Non-pigmented ciliary epithelial cell (primary cell): Measurements from ENCODE around the gene ZNF277.
"Not testable (repeated sequence)": the region's sequence is repeated elsewhere in the genome, so short reads cannot be mapped to it uniquely, and the experiment has no call there.

Experiments used
- DNase-seq: peaks from one replicate; pipeline ENCODE4 v3.0.0-alpha.2; 2010; ENCODE audit warnings: low read depth

ZNF277 gene

DNA sequence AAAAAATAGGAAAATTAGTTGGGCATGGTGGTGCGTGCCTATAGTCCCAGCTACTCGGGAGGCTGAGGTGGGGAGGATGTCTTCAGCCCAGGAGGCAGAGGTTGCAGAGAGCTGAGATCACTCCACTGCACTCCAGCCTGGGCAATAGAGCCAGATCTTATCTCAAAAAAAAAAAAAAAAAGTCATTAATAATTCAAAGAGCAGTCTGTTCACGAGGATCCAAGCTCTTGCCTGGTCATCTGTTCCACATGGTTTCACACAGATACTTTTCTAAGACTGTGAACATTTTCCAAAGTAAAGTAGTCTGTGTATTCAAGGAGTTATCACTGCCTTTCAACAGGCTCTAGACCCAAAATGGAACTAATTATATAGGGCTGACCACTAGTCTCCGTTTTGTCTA is 86.9 kb downstream of the ZNF277 start:
- DNase-seq, result no peak

- DNase-seq, result peak; percentile 10
Measured at GRCh38 chr7:112296432-112296831, 89.9 kb downstream of the ZNF277 start.

GRCh38 chr7:112297681-112298080 is 91.2 kb downstream of the ZNF277 start:
- no peak for DNase-seq

- DNase-seq, result no peak
Measured at GRCh38 chr7:112298543-112299100, 92.1 kb downstream of the ZNF277 start.

- DNase-seq, result no peak
Measured at GRCh38 chr7:112300072-112300471, 93.6 kb downstream of the ZNF277 start.

DNA sequence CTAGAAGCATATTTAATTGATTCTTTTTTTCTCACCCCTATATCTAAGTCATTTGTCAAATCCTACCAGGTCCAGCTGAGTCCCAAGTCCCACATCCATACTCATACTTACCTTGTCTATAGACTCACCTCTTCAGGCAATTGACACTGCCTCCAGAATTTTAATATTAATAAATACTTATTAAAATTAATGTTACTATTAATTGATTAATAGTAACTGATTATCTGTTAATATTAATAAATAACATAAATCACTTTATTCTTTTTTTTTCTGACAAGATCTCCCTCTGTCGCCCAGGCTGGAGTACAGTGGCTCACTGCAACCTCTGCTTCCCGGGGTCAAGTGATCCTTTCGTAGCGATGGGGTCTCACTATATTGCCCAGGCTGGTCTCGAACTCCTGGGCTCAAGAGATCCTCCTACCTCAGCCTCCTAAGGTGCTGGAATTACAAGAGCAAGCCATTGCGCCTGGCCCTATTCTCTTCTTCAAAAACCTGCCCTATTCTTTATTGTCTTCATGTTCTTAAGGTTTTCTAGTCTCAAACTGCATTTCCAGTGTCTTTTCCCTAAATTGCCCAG is 94.4 kb downstream of the ZNF277 start:
- no peak for DNase-seq

- DNase-seq, result no peak
Measured at GRCh38 chr7:112302566-112302965, 96.1 kb downstream of the ZNF277 start.

DNA sequence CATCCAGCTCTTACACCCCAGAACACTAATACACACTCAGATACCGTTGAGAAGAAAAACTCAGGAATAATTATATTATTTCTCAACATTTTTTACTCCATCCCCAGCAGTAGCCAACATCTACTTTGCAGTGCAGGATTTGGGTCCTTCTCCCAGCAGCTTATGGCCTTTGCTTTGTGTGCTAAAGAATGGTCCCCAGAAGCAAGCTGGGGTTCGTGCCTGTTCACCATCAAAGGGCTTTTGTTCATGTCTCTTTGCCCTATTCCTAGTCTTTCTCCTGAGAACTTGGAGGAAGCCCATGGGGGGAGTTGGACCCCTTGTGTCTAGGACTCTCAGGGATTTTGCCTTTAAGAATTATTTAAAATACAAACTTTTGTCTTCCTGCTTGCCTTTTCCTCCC is 100.4 kb downstream of the ZNF277 start:
- no peak for DNase-seq

DNA sequence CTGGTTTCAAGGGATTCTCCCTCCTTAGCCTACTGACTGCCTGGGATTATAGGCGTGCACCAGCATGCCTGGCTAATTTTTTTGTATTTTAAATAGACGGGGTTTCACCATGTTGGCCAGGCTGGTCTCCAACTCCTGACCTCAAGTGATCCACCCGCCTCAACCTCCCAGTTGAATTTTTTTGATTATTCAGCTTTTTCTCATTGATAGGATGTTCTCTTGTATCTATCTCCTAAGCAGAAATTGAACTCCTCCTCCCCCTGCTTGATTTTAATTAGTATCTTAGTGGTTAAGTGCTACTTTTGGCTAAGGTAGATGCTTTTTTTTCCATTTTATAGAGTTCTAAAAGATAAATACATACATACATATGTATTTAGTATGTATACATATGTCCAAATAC is 101.0 kb downstream of the ZNF277 start:
- DNase-seq, result no peak

DNA sequence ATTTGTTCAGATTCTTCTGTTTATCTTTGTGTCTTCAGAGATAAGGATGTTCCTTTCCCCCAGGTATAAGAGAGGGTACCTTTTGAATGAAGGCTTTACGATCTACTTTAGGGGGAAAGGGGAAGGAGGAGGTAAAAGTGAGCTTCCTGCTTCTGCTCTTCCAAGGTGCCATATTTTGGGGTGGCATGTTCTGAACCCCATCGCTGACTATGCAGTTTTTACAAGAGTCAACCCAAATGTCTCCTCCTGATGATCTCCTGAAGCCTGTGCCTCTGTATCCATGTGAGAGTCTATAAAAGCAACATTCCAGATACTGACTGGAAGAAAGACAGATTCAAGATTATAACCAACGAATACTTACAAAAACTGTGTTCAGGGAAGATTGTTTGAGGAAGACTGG is 102.5 kb downstream of the ZNF277 start:
- no peak for DNase-seq

GRCh38 chr7:112316803-112317202 is 110.3 kb downstream of the ZNF277 start:
- not testable (repeated sequence) for DNase-seq

GRCh38 chr7:112322070-112322469 is 115.6 kb downstream of the ZNF277 start:
- no peak for DNase-seq

DNA sequence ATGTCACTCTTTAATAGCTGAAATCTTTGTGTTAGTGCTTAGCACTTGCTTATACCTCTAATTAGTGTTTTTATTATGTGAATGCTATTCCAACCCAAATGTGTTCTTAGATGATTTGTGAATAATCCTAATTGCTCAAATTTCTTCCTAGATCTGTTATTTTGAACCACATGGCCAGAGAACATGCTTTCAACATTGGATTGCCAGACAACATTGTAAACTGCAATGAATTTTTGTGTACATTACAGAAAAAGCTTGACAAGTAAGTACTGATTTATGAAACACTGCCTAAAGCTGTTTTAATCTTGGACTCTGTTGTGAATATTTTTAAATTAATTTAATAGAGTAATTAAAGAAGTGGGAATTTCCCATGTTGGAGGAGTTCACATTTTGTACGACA is 121.1 kb downstream of the ZNF277 start:
- no peak for DNase-seq

DNA sequence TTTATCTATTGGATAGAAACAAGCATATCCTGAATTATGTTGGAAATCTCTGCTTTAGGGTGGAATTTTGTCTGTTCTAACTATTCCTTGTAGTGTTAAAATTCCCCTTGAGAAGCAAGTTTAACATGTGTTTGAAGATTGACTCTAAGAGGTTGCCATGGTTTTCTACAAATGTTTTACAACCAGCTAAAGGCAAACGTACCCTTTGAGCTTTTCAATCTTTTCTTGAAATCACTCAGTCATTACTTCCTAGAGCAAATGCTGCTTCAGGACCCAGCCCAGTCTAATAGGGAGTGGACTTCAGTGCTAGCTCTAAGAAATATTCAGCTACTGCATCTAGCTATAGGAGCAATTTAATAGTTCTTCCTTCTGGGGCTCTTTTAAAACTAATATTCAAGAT is 125.0 kb downstream of the ZNF277 start:
- no peak for DNase-seq

- DNase-seq, result no peak
Measured at GRCh38 chr7:112334366-112334765, 127.9 kb downstream of the ZNF277 start.

DNA sequence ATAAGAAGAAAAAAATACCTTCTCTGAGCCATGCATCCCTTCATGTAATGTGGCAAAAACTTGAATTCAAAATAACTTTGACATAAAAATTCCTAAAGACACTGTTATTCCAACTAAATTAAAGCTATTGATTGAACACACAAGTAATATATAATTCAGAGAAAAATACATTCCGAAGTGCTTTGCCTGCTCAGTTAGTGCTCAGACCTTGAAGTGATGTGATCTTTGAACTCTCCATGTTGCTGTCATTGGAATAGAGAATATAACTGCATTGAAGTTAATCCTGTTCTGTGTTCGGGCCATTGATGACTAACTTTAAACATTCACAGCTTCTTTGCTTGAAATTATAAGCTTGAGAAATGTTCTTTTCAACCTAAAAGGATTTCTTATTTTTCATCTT is 129.8 kb downstream of the ZNF277 start:
- DNase-seq, result no peak

- no peak for DNase-seq
Measured at GRCh38 chr7:112336936-112337576, 130.6 kb downstream of the ZNF277 start.

- no peak for DNase-seq
Measured at GRCh38 chr7:112337892-112338291, 131.4 kb downstream of the ZNF277 start.

DNA sequence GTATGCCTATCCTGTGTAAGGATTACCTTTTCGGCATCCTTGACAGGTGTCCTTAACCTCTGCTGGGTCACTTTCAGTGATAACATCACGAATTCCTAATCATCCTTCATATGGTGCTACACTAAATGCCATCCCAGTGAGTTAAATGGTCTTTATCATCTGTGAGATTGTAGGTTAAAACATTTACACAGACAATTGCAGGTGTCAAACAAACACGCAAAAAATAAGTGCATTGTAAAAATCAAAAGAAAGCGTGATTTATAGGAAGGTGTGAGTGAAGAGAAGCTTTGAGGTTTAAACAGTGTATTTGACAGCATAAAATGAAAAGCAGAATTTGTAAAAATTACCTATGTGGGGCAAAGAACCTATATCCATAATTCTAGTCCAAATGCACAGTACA is 132.3 kb downstream of the ZNF277 start:
- DNase-seq, result no peak

DNA sequence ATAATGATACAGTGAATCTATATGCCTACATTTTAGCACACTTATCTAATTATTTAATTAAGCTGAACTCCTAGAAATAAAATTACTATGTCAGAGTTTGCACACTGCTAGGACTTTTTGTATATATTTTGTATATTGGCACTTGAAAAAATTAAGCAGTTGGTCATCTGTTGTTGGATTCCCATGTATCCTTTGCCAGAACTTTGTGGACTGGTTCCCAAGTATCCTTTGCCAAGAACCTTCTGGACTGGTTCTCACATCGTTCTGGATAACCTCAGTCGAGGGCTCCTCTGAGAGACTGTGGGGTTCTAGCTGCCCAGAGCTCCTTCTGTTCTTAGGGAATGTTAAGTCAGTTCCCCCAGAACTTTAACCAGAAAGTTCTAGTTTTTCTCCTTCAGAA is 135.0 kb downstream of the ZNF277 start:
- DNase-seq, result no peak

DNA sequence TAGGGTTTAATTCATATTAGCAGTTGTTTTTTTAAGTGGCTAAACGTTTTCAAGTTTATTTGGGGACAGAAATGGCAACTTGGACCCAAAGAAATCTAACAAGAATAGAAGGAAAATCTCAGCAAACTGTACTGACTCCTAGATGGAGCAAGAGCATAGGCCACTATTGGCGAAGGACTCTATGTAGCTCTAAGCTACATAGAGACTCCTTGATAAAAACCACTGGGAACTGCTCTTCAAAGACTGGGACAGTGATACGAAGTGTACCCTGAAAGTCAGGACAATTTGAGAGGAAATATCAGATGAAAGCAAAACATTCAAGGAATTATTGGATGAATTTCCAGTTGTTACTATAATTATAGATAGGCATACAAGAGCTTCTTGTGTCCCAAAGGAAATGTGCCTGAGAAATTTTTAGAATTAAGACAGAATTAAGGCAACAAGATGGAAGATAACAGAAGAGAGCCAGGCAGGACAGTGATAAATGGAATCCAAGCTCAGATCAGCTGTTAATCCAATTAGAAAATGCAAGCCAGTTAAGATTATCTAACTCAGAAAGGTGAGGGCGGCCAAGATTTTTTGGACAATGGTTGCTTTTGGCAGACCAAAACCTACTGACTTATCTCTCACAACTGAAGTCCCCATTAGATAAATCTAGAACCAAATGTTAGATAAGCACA is 140.0 kb downstream of the ZNF277 start:
- no peak for DNase-seq

- no peak for DNase-seq
Measured at GRCh38 chr7:112347088-112347487, 140.6 kb downstream of the ZNF277 start.

- no peak for DNase-seq
Measured at GRCh38 chr7:112350585-112350984, 144.1 kb downstream of the ZNF277 start.
